HCT116 (cell line): ENCODE data around the gene WWOX. TPM values are rescaled to one million over a fixed set of nuclear protein-coding genes. Genes with fewer than 3 reads are reported as not detected.

Experiments
- ATAC-seq: fragments of 200-7000 bp; cut with Tn5 transposase; 2 replicates; pipeline ENCODE4 v1.9.1; 2020; ENCODE audit warnings: mild to moderate bottlenecking, moderate library complexity
- BruUV-seq: library from RNA; stranded (reverse); fragments of 400-500 nt; replicated peaks from 2 replicates; lab custom pipeline; 2021; lab: Mats Ljungman, UMichigan
- CTCF ChIA-PET: fragments of 300-600 bp; sonication (Branson Sonifier 250); formaldehyde crosslinking; loops from one replicate; lab custom pipeline; 2021; ENCODE audit warnings: antibody characterized with exemption; lab: Charles Lee
- POLR2A ChIA-PET: fragments of 300-600, 350-600 bp; sonication (Branson Sonifier 250); formaldehyde crosslinking; loops from one replicate; lab custom pipeline; 2021; ENCODE audit warnings: antibody characterized with exemption; lab: Charles Lee
- RAD21 ChIA-PET, 2 experiments: fragments of 300-600 bp; sonication (Branson Sonifier 250); formaldehyde crosslinking; loops; one replicate each; lab custom pipeline; 2023; ENCODE audit warnings: low total read pairs in 2 of 2; ENCODE audit not compliant: uncharacterized antibody in 2 of 2, unreplicated experiment in 2 of 2, low non-redundant PET in 1 of 2; lab: Charles Lee
- DNase-seq: peaks from one replicate; pipeline ENCODE4 v3.0.0-alpha.2; 2010; ENCODE audit warnings: low read depth, low spot score
- H2AFZ ChIP-seq: fragments of 200-600 bp; shearing (Covaris generic), sonication (generic); 2 replicates; pipeline ENCODE4 v1.6.1; 2017; ENCODE audit warnings: low read depth, mixed run types, mixed read lengths, antibody characterized with exemption, low read length; ENCODE audit not compliant: poor library complexity, severe bottlenecking
- H3K27ac ChIP-seq: 2 replicates; pipeline ENCODE4 v1.5.1; 2012; ENCODE audit warnings: low read depth, low read length
- H3K27me3 ChIP-seq: fragments of 200-600 bp; sonication (generic); 2 replicates; pipeline ENCODE4 v1.6.1; 2016; ENCODE audit warnings: mixed run types, low read length, mixed read lengths; ENCODE audit not compliant: insufficient read depth
- H3K36me3 ChIP-seq, 2 experiments: fragments of 200-500 bp in 1 of 2; fragments of 200-600 bp in 1 of 2; sonication (Bioruptor generic) in 1 of 2; sonication (generic) in 1 of 2; 2 replicates each; pipeline versions ENCODE4 v1.5.1 to v1.6.1; 2014 to 2016; ENCODE audit warnings: low read length in 2 of 2, inconsistent platforms in 1 of 2, mixed read lengths in 1 of 2, mixed run types in 1 of 2; ENCODE audit not compliant: insufficient read depth in 2 of 2, control insufficient read depth in 1 of 2
- H3K4me1 ChIP-seq, 2 experiments: fragments of 200-600 bp in 1 of 2; sonication (generic) in 1 of 2; 2 replicates each; pipeline versions ENCODE4 v1.5.1 to v1.6.1; 2012 to 2017; ENCODE audit warnings: low read length in 2 of 2, inconsistent platforms in 1 of 2, mild to moderate bottlenecking in 1 of 2, mixed read lengths in 1 of 2, mixed run types in 1 of 2, moderate library complexity in 1 of 2; ENCODE audit not compliant: insufficient read depth in 2 of 2, control insufficient read depth in 1 of 2
- H3K4me2 ChIP-seq: fragments of 200-600 bp; sonication (generic); 2 replicates; pipeline ENCODE4 v1.6.1; 2017; ENCODE audit warnings: mixed run types, low read length, mixed read lengths
- H3K4me3 ChIP-seq, 2 experiments: fragments of 200-600 bp in 1 of 2; sonication (generic) in 1 of 2; replicated peaks in 1 of 2; 2 replicates each; pipeline ENCODE4 v1.5.1; 2011 to 2016; ENCODE audit warnings: low read length in 2 of 2, control low read depth in 1 of 2, low read depth in 1 of 2, mild to moderate bottlenecking in 1 of 2, mixed read lengths in 1 of 2, mixed run types in 1 of 2
- H3K79me2 ChIP-seq: fragments of 200-600 bp; sonication (generic); 2 replicates; pipeline ENCODE4 v1.6.1; 2017; ENCODE audit warnings: mild to moderate bottlenecking, mixed run types, low read length, moderate library complexity, mixed read lengths; ENCODE audit not compliant: insufficient read depth
- H3K9ac ChIP-seq: fragments of 200-600 bp; sonication (generic); 2 replicates; pipeline ENCODE4 v1.6.1; 2016; ENCODE audit warnings: low read length, mixed read lengths
- H3K9me2 ChIP-seq: fragments of 200-600 bp; sonication (generic), shearing (Covaris generic); 2 replicates; pipeline ENCODE4 v1.6.1; 2017; ENCODE audit warnings: mixed run types, mild to moderate bottlenecking, moderate library complexity; ENCODE audit not compliant: insufficient read depth
- H3K9me3 ChIP-seq, 2 experiments: fragments of 200-500 bp in 1 of 2; fragments of 200-600 bp in 1 of 2; sonication (Bioruptor generic) in 1 of 2; sonication (generic) in 1 of 2; 2 replicates each; pipeline ENCODE4 v1.6.1; 2014 to 2017; ENCODE audit warnings: low read length in 2 of 2, mixed read lengths in 2 of 2, inconsistent platforms in 1 of 2, low read depth in 1 of 2, mild to moderate bottlenecking in 1 of 2, mixed run types in 1 of 2, moderate library complexity in 1 of 2; ENCODE audit not compliant: control insufficient read depth in 1 of 2, insufficient read depth in 1 of 2
- H4K20me1 ChIP-seq: fragments of 200-600 bp; sonication (generic), shearing (Covaris generic); 2 replicates; pipeline ENCODE4 v1.6.1; 2017; ENCODE audit warnings: mixed run types, mild to moderate bottlenecking, moderate library complexity; ENCODE audit not compliant: insufficient read depth
- ATF3 ChIP-seq: IDR thresholded peaks from 2 replicates; pipeline ENCODE4 v1.6.1; 2012
- CEBPB ChIP-seq: IDR thresholded peaks from 2 replicates; pipeline ENCODE4 v1.6.1; 2012; ENCODE audit warnings: low read depth
- EGR1 ChIP-seq: IDR thresholded peaks from 2 replicates; pipeline ENCODE4 v1.6.1; 2012; ENCODE audit warnings: low read depth
- ELF1 ChIP-seq: IDR thresholded peaks from 2 replicates; pipeline ENCODE4 v1.6.1; 2012; ENCODE audit warnings: low read depth, borderline replicate concordance
- EZH2 ChIP-seq: fragments of 200-600 bp; sonication (generic); IDR thresholded peaks from 2 replicates; pipeline ENCODE4 v1.6.1; 2017; ENCODE audit warnings: antibody characterized with exemption, mixed run types
- EZH2phosphoT487 ChIP-seq: fragments of 200-600 bp; IDR thresholded peaks from 2 replicates; pipeline ENCODE4 v1.6.1; 2018; ENCODE audit warnings: antibody characterized with exemption, borderline replicate concordance
- FOSL1 ChIP-seq: IDR thresholded peaks from 2 replicates; pipeline ENCODE4 v1.6.1; 2012; ENCODE audit warnings: low read depth
- JUND ChIP-seq: IDR thresholded peaks from 2 replicates; pipeline ENCODE4 v1.6.1; 2012
- MAX ChIP-seq: IDR thresholded peaks from 2 replicates; pipeline ENCODE4 v1.6.1; 2012
- POLR2A ChIP-seq: IDR thresholded peaks from 2 replicates; pipeline ENCODE4 v1.7.0; 2011; ENCODE audit warnings: borderline replicate concordance; ENCODE audit not compliant: insufficient read depth, insufficient read length; ENCODE audit errors: extremely low read depth
- POLR2AphosphoS5 ChIP-seq: IDR thresholded peaks from 2 replicates; pipeline ENCODE4 v1.6.1; 2011; ENCODE audit warnings: mild to moderate bottlenecking, low read depth, low read length, moderate library complexity
- REST ChIP-seq: IDR thresholded peaks from 2 replicates; pipeline ENCODE4 v1.6.1; 2012; ENCODE audit warnings: low read depth
- SP1 ChIP-seq: IDR thresholded peaks from 2 replicates; pipeline ENCODE4 v1.6.1; 2012; ENCODE audit warnings: low read depth
- SRF ChIP-seq: IDR thresholded peaks from 2 replicates; pipeline ENCODE4 v1.6.1; 2012; ENCODE audit warnings: low read depth
- YY1 ChIP-seq: IDR thresholded peaks from 2 replicates; pipeline ENCODE4 v1.6.1; 2011; ENCODE audit warnings: low read length, low read depth, moderate library complexity, mild to moderate bottlenecking; ENCODE audit not compliant: insufficient replicate concordance; ENCODE audit errors: extremely low read depth
- ZFX ChIP-seq: fragments of 450-650 bp; IDR thresholded peaks from 2 replicates; pipeline ENCODE4 v1.6.1; 2017
- ZNF274 ChIP-seq: fragments of 200-500 bp; sonication (Bioruptor generic); IDR thresholded peaks from 2 replicates; pipeline ENCODE4 v1.6.1; 2014; ENCODE audit warnings: mild to moderate bottlenecking, low read depth, low read length, inconsistent platforms
- intact Hi-C: fragments of 100-400 bp; cut with micrococcal nuclease; formaldehyde crosslinking; loops from 2 replicates; pipeline ENCODE4 v1.10.0; 2022
- total RNA-seq: library from RNA; stranded (reverse); gene quantifications from one replicate; pipeline ENCODE4 v1.2.1, GENCODE V29; 2021; ENCODE audit not compliant: unreplicated experiment

Gene WWOX
- total RNA-seq, 1 experiment from 2014 or later: 13.7 TPM

DNA sequence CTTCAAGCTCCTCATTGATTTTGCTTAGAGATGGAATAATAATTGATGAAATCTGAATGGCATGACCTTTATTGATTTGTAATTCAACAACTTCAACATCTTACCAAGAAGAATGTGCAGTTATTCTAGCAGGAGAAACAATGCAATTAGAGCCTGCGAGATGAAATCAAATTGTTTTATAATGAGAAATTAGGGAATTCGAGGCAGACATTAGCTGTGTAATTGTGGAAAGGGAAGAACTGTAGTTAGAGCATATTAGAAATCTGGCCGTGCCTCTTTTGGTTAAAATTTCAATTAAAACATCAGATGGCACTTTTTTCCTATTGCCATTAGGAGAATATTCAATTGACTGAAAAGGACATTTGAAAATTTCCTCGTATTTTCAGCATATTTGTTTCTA, 325.8 kb downstream of the WWOX start:
- ChIA-PET CTCF (no interaction called here), POLR2A (no interaction called here), RAD21 (no interaction called here)
- Histone ChIP-seq H3K4me2 (no peak overlapping the region), H2AFZ (no peak overlapping the region), H3K79me2 (no peaks in the 10 kb centered on the region), H3K27ac (no peak overlapping the region), H3K36me3 (no peaks in the 10 kb centered on the region), H3K27me3 (no peaks in the 10 kb centered on the region), H3K4me1 (no peaks in the 10 kb centered on the region), H3K9ac (no peak overlapping the region), H4K20me1 (no peaks in the 10 kb centered on the region), H3K9me3 (no peaks in the 10 kb centered on the region), H3K9me2 (no peaks in the 10 kb centered on the region), H3K4me3 (no peak overlapping the region)
- no TSS peak for BruUV-seq
- TF ChIP-seq MAX (no peak), EGR1 (no peak), ZFX (no peak), YY1 (no peak), EZH2phosphoT487 (no peak)
- DNase-seq: no peak
- ATAC-seq: no peak
- intact Hi-C loops: no loop called here

DNA sequence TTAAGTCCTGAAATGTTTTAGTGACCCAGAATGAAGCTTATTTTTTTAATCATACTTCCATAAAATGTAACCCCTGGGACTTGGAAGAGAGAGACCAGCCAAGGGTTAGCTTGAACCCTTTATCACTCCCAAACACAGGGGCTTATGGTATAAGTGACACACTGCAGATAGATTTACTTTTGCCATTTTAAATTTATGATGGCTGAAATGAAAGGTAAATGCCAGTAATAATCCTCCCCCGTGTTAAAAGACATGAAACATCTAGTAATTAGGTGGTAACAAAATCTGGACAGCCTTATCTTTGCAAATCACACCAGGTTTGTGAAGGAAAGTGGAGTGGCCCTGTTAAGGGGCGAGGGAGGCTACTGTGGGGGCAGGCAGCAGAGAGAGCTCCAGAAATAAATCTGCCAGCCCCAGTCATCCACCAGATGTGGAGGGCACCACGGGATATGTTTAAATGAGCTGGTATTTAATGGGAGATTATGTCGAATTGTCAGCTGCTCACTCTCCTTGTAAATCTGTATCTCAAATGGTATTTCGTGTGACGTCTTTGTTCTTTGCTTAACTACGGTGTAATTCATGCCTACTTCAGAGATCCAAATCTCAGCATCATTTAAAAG, 326.5 kb downstream of the WWOX start:
- H2AFZ ChIP-seq: no peak overlapping the region
- no peaks in the 10 kb centered on the region for H3K9me2 ChIP-seq
- CTCF ChIA-PET: no interaction called here
- no peaks in the 10 kb centered on the region for H4K20me1 ChIP-seq
- no peaks in the 10 kb centered on the region for H3K36me3 ChIP-seq
- intact Hi-C loops: no loop called here
- no peak overlapping the region for H3K4me2 ChIP-seq
- H3K9ac ChIP-seq: no peak overlapping the region
- RAD21 ChIA-PET: no interaction called here
- ATAC-seq: no peak
- POLR2A ChIA-PET: no interaction called here
- no peak overlapping the region for H3K27ac ChIP-seq
- no TSS peak for BruUV-seq
- H3K27me3 ChIP-seq: no peaks in the 10 kb centered on the region
- H3K4me1 ChIP-seq: no peaks in the 10 kb centered on the region
- no peak overlapping the region for H3K4me3 ChIP-seq
- H3K79me2 ChIP-seq: no peaks in the 10 kb centered on the region
- no peak for DNase-seq
- H3K9me3 ChIP-seq: no peaks in the 10 kb centered on the region
- TF ChIP-seq ELF1 (no peak), SRF (no peak), FOSL1 (no peak), EZH2 (no peak), REST (no peak), POLR2A (no peak), EGR1 (no peak), CEBPB (no peak), EZH2phosphoT487 (no peak), JUND (no peak), ATF3 (no peak), ZNF274 (no peak), MAX (no peak), SP1 (no peak), POLR2AphosphoS5 (no peak)
